ENCODE data around the gene EDAR.

The EDAR gene

DNA sequence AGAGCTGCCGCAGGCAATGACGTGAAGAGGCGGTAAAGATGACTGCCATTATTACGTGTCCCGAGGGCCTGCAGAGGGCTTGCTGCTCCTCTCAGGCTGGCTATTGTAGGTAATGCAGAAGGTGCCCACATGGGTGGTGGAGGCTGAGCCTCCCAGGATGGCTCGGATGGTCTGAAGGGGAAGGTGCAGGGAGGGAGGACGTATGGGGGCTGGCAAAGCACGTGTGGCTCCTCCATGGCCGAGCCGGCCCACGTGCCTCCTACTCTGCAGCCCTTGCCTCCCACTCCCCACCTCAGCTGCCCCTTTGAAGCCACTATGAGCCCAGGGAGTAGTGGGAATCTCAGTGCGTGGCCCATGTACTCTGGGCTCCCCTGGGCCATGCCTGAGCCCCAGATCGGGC is 48.9 kb downstream of the EDAR start:
- DNase-seq (ENCODE audit: low read depth): no peak

DNA sequence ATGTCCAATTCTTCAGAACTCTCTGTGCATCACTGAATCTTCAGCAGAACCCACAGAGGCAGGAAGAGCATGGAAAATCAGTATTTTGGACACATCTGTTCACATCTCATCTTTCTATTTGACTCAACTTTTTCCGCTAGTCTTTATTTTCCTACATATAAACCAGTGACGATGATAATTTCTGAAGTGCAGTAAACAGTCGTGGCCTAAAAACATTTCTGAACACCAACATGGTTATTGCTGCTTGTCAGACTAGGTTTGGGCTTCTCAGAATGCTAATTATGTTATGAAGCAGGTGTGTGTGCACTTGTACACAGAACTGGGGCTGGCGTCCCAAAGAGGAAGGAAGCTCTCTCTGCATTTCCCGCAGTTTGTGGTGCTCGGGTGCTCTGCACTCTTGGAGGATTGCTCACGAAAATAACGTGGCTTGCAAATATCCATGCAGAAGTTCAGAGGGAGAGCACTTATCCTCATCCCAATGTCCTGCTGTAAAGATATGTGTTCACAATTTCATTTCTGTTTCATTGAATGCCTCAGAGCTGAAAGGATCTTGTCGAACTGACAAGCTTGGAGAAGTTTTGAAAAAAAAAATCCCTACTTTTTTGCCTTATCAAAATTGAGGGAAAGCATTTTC is 50.8 kb downstream of the EDAR start:
- DNase-seq (ENCODE audit: low read depth): no peak

DNA sequence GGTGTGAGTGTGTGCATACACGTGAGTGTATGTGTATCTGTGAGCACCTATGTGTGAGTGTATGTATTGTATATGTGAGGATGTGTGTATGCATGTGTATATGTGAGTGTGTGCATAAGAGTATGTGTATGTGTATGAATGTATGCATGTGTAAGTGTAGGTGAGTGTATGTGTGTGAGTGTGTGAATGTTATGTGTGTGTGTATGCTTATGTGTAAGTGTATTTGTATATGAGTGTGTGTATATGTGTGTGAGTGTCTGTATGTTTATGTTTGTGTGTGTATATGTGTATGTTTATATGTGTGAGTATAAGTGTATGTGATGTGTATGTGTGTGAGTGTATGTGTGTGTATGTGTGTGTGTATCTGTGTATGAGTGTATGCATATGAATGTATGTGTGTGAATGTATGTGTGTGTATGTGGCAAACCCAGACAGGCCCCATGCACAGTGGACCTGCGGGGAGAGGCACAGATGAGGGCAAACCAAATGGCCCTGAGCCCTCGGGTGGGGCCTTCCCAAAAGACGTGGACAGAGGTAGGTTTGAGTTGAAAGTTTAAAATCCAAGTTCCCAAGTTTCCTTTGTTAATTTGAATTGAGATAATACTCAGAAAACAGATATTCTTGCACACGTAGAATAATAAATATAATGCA is 51.5 kb downstream of the EDAR start:
- DNase-seq (ENCODE audit: low read depth): no peak

DNA sequence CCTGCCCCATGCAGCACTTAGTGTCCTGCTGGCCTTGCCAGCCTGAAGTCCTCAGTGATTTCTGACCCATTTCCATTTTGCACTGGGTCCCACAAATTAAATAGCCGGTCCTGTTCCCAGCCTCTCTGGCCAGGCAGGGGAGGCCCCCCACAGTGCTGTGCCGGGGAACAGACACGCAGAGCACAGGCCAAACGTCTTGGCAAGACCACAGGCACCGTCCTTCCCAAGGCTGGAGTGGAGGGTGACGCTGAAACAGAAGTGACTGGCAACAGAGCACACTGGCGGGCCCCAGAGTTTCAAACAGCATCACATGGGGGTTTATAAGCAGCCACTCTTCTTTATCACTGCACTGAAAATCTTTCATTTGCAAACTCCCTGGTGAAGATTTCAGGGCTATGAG is 52.2 kb downstream of the EDAR start:
- DNase-seq (ENCODE audit: low read depth): no peak

DNA sequence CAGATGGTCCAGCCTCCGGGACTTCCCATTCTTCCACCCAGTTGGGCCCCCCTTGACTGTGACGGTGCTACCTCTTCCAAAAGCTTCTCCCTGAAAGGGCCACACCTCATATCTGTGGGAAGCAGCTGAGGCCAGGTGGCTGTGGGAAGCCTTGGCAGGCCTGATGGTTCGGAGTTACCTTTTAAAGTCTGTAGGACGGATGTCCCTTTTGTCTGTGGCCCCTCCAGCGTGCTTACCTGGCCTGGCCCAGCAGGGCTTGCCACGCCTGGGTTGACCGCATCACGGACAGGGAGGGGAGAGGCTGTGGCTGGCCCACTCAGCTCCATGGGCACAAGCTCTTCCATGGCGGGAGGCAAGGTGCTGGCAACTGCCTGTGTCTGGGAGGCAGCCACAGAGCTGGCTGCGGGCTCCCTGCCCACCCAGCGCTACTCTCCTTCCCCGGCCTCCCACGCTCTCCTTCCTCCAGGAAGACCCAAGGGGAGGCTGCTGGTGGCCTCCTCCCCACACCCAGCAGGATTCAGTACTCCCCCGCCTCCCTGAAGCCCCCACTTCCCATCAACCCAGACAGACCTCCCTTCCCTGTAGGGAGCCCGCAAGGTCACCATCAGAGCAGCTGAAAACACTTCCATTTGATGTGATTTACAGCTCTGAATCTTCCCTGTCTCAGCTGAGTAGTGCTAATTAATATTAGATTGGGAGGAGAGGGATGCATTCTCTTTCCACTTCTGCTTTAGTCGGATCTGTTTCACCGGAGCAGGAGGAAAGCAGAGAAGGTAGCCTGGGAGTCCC is 52.8 kb downstream of the EDAR start:
- no peak for DNase-seq (ENCODE audit: low read depth)

DNA sequence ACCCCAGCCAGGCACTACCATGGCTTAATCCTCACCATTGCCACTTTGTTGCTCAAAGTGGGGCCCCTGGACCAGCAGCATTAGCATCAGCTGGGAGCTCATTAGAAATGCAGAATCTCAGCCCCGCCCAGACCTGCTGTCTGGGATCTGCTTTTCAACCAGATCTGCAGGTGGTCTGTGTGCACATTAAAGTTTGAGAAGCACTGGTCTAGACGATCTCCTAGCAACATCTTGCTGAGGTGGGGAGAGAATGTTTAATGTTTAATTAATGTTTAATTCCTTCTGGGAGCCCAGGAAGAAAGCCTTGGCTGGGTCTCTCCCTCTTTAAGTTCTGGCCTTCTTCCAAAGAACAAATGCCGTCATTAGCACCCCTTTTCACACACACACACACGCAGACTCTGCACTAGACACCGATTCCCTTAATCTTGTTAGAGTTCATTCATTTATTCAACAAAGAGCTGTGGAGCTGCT is 53.7 kb downstream of the EDAR start:
- no peak for DNase-seq (ENCODE audit: low read depth)

DNA sequence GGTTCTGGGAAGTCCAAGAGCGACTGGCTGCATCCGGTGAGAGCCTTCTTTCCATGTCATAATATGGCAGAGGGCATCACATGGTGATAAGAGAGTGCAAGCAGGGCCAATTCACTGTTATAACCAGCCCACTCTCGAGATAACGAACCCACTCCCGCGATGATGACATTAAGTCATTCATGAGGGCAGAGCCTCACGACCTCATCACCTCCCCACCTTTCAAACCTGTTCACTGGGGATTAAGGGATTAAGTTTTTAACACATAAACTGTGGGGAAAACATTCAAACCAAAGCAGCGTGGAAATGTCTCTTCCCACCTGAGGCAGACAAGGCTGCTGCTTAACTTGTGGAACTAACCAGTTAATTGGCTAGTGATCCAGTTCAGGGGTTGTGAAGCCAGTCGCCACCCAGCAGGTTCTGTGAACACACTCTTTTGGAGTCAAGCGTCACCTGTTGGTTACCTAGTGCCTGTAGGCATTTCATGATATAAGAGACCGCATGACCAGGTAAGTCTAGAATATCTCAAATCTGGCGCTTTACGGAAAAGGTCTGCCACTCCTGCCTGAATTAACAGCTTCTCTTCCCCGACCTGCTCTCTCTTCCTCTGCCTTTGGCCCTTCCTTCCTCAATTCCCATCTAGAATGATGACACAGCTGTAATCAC is 54.3 kb downstream of the EDAR start:
- DNase-seq (ENCODE audit: low read depth): no peak

DNA sequence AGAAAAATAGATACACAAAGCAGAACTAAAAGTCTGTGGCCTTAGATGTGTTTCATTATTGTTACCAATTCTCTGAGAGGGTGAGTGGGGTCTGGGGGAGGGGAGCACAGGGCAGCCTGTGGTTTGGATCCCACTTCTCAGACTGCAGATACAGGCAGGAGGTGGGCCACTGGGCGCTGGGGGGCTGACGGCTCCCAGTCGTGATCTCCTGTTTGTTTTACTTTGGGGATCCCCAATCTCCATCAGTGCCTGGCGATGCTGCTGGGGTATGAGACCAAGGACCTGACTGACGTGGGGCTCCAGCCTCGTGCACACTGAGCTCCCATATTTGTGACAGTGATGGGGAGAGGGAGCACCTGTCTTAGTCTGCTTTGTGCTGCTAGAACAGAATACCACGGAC is 54.9 kb downstream of the EDAR start:
- DNase-seq (ENCODE audit: low read depth): no peak

DNA sequence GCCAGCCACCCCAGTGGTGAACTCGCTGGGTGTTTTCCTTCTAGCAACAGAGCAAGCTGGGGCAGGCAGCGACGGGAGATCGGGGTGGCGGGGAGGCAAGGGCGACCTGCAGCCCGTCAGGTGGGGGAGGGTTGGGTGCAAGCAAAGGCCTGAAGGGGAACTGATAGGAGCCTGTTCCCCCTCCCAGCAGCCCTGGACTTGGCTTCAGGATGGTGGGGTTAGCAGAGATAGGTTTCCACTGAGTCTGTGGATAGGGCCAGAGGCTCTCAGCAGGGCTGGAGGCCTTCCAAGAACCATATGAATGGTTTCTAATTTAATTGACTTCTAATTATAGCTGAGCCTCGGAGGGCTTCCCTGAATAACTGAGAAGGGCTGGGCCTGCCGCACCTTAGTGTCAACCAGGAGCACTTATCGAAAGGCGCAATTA is 55.3 kb downstream of the EDAR start:
- no peak for DNase-seq (ENCODE audit: low read depth)

DNA sequence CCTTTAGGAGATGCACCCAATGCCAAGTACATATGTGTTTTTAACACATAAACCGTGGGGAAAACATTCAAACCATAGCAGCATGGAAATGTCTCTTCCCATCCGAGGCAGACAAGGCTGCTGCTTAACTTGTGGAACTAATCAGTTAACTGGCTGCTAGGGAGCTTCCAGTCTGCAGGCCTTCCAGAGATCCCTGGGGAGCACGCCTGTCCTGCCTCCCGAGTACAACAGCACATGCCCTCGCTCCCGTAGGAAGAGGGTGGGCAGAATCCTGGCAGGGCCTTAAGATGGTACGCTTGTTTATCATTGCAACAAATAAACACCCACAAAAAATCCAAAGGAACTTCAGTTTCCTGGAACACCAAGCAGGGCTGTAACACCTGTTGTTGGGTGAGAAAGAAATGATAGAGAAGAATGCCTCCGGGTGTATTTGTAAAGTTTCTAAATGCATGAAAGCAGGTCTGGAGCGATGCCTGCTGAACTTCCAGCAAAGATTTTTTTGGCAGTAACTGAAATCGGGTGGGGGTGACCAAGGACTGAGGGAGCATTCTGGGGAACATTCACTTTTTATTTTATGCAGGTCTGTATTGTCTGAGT is 56.2 kb downstream of the EDAR start:
- no peak for DNase-seq (ENCODE audit: low read depth)

DNA sequence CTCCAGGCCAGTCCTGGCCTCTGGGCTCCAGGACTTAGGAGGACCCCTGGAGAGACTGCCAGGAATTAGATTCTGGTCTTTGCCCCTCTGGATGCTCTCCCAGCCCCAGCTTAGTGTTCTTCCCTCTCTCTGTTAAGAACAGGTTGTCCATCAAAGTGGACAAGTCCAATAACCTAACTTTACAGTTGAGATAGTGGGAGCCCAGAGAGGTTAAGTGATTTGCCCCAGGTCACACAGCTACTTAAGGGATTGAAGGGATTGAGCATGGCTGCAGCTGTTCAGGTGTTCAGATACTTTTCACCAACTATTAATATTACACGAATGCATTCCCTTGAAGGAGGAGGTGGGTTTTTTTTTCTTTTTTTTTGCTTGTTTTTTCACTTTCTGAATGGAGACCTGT is 57.6 kb downstream of the EDAR start:
- no peak for DNase-seq (ENCODE audit: low read depth)

DNA sequence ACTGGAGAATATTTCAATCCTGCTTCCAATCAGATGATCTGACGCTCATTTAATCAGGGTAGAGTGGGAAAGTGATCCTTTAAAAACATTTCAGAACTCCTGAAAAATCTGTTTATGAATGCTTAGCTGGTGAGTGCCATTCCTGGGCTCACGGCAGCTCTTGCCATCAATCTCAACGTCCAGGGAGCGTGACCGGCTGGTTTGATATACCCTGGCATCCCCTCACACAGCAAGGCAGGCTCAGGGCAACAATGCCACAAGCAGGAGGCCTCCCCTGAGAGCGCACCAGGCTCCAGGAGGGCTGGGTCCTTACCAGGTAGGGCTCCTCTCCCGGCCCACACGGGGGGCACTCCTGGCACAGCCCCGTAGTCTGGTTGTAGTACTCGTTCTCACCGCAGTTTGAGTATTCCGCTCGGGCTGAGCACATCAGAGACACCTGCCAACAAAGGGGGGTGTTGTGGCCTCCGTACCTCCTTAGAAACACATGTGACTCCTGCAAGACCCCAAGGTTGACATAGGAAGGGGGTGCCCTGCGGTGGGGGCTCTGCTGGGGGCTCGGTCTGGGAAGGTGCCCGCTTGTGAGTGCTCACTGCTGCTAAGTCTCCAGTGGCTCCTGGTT is 59.1 kb downstream of the EDAR start:
- no peak for DNase-seq (ENCODE audit: low read depth)

DNA sequence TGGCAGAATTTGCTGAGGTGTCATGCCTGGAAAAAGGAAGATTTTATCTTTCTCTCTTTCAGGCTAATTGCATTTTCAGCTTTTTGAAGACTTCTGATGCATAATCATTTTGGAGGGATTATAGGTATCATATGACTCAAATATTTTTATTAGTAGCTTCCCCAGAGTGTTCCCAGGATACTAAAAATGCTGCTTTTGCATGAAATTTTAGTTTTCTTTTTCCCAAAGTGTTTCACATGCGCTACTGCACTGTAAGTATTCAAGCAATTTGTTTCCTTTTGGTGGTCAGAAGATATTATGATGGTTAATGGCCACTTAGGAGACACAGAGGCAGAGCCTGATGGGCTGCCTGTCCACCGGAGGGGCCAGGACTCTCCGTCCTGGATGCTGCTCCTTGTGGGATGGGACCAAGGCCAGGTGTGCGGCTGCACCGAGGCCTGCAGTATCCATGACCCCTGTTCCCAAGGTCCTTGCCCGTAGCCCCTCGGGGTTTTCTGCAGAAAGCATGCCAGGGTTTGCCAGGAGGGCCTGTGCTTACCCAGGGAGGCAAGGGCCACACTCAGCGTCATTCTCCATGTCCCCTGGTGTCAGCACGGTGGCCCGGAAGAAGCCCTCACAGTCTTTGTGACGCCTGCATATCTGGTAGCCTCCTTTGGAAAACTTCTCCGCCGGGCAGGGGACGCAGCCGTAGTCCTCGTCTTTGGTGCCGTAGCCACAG is 60.2 kb downstream of the EDAR start:
- no peak for DNase-seq (ENCODE audit: low read depth)

DNA sequence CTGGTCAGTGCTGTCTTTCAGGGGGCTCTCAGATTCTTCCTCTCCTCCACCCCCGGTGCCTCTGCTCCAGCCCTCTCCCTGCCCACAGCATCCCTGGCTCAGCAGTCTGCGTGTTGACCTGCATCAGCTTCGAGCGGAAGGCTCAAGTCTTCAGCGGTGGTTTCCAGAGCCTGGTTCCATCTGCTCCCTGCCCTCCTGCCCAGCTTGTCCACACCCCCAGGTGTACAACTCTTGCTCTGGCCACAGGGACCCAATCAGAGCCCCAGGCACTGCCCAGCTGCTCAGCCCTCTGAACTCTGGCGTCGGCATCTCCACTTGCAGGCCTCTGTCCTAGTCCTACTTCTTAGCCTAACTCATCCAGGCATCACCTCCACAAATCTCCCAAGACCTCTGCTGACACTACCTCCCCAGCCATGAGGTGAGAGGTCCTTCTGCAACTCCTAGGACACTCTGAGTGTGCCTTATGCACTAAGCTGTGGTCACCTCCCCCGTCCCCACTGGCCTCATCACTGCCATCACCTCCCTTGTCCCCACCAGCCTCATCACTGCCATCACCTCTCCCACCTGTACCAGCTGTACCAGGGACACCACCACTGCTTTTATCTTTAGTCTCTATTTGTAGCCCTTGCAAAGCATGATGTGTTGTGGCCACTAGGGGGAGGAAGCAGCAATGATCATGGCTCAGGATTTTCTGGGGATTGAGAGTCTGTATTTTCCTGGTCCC is 60.9 kb downstream of the EDAR start:
- DNase-seq (ENCODE audit: low read depth): peak; percentile 15

DNA sequence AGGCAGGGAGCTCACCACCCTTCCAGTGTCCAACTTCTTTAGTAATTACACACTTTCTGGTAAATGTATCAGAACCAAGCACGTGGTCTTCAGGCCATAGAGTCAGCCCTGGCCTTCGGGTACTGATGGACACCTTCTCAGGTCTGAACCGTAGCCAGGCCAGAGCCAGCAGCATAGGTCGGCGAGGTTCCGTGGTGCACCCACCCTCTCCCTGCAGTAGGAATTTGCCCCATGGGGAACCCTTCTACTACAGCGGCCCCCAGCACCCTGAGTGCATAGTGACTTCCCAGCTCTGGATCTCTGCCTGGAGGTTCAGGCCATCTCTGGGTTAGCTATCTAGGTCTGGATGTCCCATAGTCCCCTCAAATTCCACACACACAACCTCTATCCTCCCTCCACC is 61.6 kb downstream of the EDAR start:
- DNase-seq (ENCODE audit: low read depth): no peak

DNA sequence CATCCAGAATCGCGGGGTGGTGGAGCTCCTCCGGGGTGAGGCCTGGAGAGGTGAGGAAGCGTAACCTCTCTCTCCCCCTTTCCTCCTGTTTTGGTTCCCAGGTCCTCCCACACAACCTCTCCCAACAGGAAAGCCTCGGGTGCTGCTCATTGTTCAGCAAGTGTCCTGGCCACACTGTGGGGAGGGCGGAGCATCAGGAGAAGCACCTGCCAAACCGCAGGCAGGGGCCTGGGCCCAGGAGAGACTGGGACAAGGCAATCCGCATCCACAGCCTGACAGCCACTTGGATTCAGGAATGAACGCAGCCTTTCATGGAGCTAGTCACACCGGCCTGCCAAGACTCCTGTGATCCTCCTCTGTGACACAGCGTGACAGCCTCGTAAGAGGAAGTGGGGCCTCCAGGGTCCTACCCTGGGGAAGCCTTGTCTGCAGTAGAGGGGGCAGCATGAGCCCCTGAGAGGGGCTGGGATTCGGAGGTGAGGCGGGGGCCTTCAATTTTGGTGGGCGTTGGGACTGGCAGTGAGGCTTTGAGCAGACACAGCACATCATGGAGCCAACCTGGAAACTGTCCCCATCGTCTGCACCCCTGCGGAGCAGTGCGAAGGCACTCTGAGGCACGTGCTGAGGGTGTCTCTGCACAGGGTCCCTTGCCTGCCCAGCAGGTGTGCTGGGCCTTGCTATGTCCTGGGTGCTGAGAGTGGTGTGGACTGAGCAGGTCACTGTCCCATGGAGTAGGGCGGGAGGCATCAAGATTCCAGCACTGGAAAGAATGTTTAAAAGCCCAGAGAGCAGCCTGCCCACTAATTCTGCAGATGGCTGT is 62.2 kb downstream of the EDAR start:
- no peak for DNase-seq (ENCODE audit: low read depth)

DNA sequence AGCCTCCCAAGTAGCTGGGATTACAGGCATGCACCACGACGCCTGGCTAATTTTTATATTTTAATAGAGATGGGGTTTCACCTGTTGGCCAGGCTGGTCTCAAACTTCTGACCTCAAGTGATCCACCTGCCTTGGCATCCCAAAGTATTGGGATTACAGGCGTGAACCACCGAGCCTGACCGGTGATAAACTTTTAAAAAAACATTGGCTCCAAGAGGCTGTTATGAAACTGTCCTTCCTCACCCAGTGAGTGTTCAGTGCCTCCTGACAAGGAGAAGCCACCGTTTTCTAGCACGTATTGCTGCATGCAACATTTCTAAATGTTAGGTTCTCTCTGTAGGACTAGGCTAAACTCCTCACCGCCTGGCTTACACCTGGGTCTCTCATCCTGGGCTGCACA is 63.3 kb downstream of the EDAR start:
- no peak for DNase-seq (ENCODE audit: low read depth)

DNA sequence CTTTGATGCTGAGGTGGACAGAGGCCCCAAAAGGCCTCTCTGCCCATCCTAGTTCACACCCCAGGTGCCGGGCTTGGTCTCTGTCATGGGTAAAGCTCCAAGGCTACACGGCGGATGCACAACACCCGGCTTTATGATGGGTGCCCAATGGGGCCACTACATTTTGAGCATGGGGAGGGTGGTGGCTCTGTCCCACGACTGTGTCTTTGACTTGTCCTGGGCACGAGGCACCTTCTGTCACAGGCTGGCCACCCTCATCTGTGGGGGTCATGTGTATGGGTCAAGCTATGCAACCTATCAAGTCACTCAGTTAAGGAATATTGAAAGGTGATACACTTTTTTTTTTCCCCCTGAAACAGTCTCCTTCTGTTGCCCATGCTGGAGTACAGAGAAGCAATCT is 63.7 kb downstream of the EDAR start:
- DNase-seq (ENCODE audit: low read depth): no peak

DNA sequence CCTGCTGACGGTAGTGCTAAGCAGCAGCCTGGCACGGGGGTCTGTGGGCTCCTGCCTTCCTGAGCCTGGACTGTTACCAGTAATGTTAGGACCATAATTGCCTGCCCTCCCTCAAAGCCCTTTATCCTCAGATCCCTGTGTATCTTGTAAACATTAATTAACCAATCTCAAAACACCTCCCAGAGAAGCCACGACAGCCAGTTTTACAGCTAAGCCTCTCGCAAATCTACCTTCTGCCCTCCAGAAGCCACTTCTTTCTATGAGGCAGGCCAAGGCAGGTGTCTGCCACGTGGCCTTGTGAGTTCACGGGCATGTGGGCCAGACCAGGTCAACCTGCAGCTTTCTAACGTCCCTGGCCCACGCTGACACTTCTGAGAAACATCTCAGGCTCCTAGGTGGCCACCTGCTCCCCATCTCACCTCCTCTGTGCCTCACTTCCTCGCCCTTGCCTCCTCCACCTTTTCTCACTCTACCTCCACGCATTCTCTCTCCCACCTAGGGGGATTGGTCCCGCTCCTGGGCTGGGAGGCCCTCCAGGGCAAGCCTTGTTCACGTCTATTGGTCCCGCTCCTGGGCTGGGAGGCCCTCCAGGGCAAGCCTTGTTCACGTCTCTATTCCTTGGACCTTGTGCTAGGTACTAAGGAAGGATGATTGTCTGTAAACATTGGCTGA is 64.3 kb downstream of the EDAR start:
- DNase-seq (ENCODE audit: low read depth): no peak

All from activated T-cell treated with anti-CD3 and anti-CD28 coated beads for 48 hours (primary cell).